Gastrocnemius medialis (tissue), 4 donors: ENCODE data around the gene NCBP1.

Experiments
- POLR2A ChIP-seq, 2 donors: fragments of 450-650 bp; IDR thresholded peaks; one replicate each; pipeline ENCODE4 v1.6.1; 2017; ENCODE audit warnings: antibody characterized with exemption in 2 of 2, mild to moderate bottlenecking in 2 of 2, moderate library complexity in 2 of 2
- TF ChIP-seq, protein P1 (sequence below), 5 experiments: fragments of 450-650 bp in 3 of 5; fragments of 200-600 bp in 2 of 5; sonication (generic) in 2 of 5; IDR thresholded peaks in 4 of 5; conservative IDR thresholded peaks in 1 of 5; 1 replicate in 4 of 5; 2 replicates in 1 of 5; pipeline ENCODE4 v1.5.1; 2016 to 2019; ENCODE audit warnings: antibody characterized with exemption in 5 of 5, mild to moderate bottlenecking in 3 of 5, moderate library complexity in 3 of 5

DNA sequence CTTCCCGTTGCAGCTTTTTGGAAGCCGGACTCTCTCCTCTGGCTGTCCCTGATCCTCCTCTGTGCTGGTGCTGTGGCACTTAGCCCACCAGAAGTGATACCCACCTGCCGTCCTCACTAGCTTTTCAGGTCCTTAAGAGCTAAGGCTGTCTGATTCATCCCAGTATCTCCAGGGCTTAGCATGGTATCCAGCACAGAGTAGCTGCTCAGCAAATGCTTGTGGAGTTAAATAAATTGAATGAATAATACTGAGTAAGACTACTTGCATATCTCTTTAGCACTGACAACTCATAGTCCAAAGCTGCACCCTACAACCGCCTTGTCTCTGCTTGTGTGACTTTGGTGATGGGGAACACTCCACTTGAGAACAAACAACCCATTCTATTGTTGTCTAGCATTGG, 71.2 kb downstream of the NCBP1 start:
- TF ChIP-seq POLR2A (IDR thresholded peaks at IDR 0.05) = no peak
- TF ChIP-seq, protein P1, sequence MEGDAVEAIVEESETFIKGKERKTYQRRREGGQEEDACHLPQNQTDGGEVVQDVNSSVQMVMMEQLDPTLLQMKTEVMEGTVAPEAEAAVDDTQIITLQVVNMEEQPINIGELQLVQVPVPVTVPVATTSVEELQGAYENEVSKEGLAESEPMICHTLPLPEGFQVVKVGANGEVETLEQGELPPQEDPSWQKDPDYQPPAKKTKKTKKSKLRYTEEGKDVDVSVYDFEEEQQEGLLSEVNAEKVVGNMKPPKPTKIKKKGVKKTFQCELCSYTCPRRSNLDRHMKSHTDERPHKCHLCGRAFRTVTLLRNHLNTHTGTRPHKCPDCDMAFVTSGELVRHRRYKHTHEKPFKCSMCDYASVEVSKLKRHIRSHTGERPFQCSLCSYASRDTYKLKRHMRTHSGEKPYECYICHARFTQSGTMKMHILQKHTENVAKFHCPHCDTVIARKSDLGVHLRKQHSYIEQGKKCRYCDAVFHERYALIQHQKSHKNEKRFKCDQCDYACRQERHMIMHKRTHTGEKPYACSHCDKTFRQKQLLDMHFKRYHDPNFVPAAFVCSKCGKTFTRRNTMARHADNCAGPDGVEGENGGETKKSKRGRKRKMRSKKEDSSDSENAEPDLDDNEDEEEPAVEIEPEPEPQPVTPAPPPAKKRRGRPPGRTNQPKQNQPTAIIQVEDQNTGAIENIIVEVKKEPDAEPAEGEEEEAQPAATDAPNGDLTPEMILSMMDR (IDR thresholded peaks at IDR 0.05 in 4 of 5, conservative IDR thresholded peaks at IDR 0.05 in 1 of 5) = no peak
